SU-DHL-6 (cell line): Measurements from ENCODE around the gene SCYGR6.
"Not testable (repeated sequence)": the region's sequence is repeated elsewhere in the genome, so short reads cannot be mapped to it uniquely, and the experiment has no call there.

Experiments used
- H2AFZ ChIP-seq: fragments of 200-600 bp; sonication (generic); 2 replicates; pipeline ENCODE4 v1.6.1; 2014; ENCODE audit warnings: low read depth, mild to moderate bottlenecking, moderate library complexity, mixed read lengths, antibody characterized with exemption, low read length; ENCODE audit not compliant: severe bottlenecking
- H3F3A ChIP-seq: fragments of 200-600 bp; shearing (Covaris generic); 2 replicates; pipeline ENCODE4 v1.6.0; 2016; ENCODE audit warnings: antibody characterized with exemption, mild to moderate bottlenecking; ENCODE audit not compliant: insufficient read depth
- H3K27ac ChIP-seq: fragments of 200-600 bp; sonication (generic); 2 replicates; pipeline ENCODE4 v1.5.1; 2016; ENCODE audit warnings: low read depth, mild to moderate bottlenecking, low read length, moderate library complexity, mixed read lengths
- H3K27me3 ChIP-seq: fragments of 200-600 bp; sonication (generic), shearing (Covaris generic); 2 replicates; pipeline ENCODE4 v1.6.0; 2014; ENCODE audit warnings: mild to moderate bottlenecking, low read length
- H3K36me3 ChIP-seq: fragments of 200-600 bp; sonication (generic); 2 replicates; pipeline ENCODE4 v1.6.1; 2014; ENCODE audit warnings: mild to moderate bottlenecking, low read length, mixed read lengths
- H3K4me2 ChIP-seq: fragments of 300-600, 200-600 bp; shearing (Covaris generic), sonication (generic); 2 replicates; pipeline ENCODE4 v1.6.0; 2014; ENCODE audit warnings: low read length, low read depth, mild to moderate bottlenecking; ENCODE audit not compliant: poor library complexity, severe bottlenecking
- H3K4me3 ChIP-seq: fragments of 200-600 bp; sonication (generic); 2 replicates; pipeline ENCODE4 v1.5.1; 2014; ENCODE audit warnings: antibody characterized with exemption, low read length, mild to moderate bottlenecking, mixed read lengths; ENCODE audit not compliant: insufficient read depth, poor library complexity, severe bottlenecking
- H3K79me2 ChIP-seq: fragments of 200-600 bp; sonication (generic); 2 replicates; pipeline ENCODE4 v1.6.1; 2014; ENCODE audit warnings: mild to moderate bottlenecking, low read length, moderate library complexity; ENCODE audit not compliant: insufficient read depth
- H3K9ac ChIP-seq: fragments of 200-600 bp; sonication (generic); 2 replicates; pipeline ENCODE4 v1.7.0; 2014; ENCODE audit warnings: mild to moderate bottlenecking, low read length
- H3K9me2 ChIP-seq: fragments of 200-600 bp; sonication (generic); replicated peaks from 2 replicates; pipeline ENCODE4 v1.6.1; 2014; ENCODE audit warnings: low read length; ENCODE audit not compliant: insufficient read depth
- H3K9me3 ChIP-seq: fragments of 200-600 bp; sonication (generic); 2 replicates; pipeline ENCODE4 v1.6.1; 2014; ENCODE audit warnings: low read length, mixed read lengths; ENCODE audit not compliant: insufficient read depth
- H4K20me1 ChIP-seq: fragments of 200-600 bp; sonication (generic); 2 replicates; pipeline ENCODE4 v1.6.1; 2014; ENCODE audit warnings: low read depth, mild to moderate bottlenecking, antibody characterized with exemption, low read length, moderate library complexity, mixed read lengths
- CTCF ChIP-seq: fragments of 200-600 bp; sonication (generic); IDR thresholded peaks from one replicate; pipeline ENCODE4 v1.5.1; 2017; ENCODE audit warnings: antibody characterized with exemption, mild to moderate bottlenecking, low read length, moderate library complexity; ENCODE audit not compliant: insufficient read depth, poor library complexity, severe bottlenecking
- EZH2phosphoT487 ChIP-seq: fragments of 200-600 bp; sonication (generic), shearing (Covaris generic); conservative IDR thresholded peaks from 2 replicates; pipeline ENCODE4 v1.6.1; 2018; ENCODE audit warnings: mild to moderate bottlenecking, antibody characterized with exemption, low read length, moderate library complexity, mixed read lengths

Gene SCYGR6

GRCh38 chr2:227765788-227766372, 41.3 kb upstream of the SCYGR6 start:
- H3K79me2 ChIP-seq: no peaks in the 10 kb centered on the region
- no peak overlapping the region for H3K9ac ChIP-seq
- no peaks in the 10 kb centered on the region for H3K9me2 ChIP-seq
- no peaks in the 10 kb centered on the region for H3F3A ChIP-seq
- no peak overlapping the region for H3K4me3 ChIP-seq
- no peaks in the 10 kb centered on the region for H3K9me3 ChIP-seq
- TF ChIP-seq CTCF: no peak
- no peak for TF ChIP-seq EZH2phosphoT487
- H2AFZ ChIP-seq: no peak overlapping the region
- no peak overlapping the region for H3K4me2 ChIP-seq
- H3K27ac ChIP-seq: no peak overlapping the region
- H3K27me3 ChIP-seq: no peaks in the 10 kb centered on the region
- no peaks in the 10 kb centered on the region for H3K36me3 ChIP-seq
- no peaks in the 10 kb centered on the region for H4K20me1 ChIP-seq

- TF ChIP-seq CTCF (no peak), EZH2phosphoT487 (no peak)
Observed at GRCh38 chr2:227761740-227762476, 37.4 kb upstream of the SCYGR6 start.

GRCh38 chr2:227759411-227760118, 35.0 kb upstream of the SCYGR6 start:
- H3K9ac ChIP-seq: no peak overlapping the region
- H3K4me3 ChIP-seq: no peak overlapping the region
- no peak overlapping the region for H2AFZ ChIP-seq

More at GRCh38 chr2:227761740-227762476, 37.4 kb upstream of the SCYGR6 start:
- Histone ChIP-seq H3K9me3 (no peaks in the 10 kb centered on the region), H3K9ac (no peak overlapping the region), H3K4me2 (no peak overlapping the region), H3K27me3 (no peaks in the 10 kb centered on the region), H3K36me3 (no peaks in the 10 kb centered on the region), H2AFZ (no peak overlapping the region), H3K27ac (no peak overlapping the region), H3K4me3 (no peak overlapping the region), H3F3A (no peaks in the 10 kb centered on the region), H3K9me2 (no peaks in the 10 kb centered on the region), H3K79me2 (no peaks in the 10 kb centered on the region), H4K20me1 (no peaks in the 10 kb centered on the region)

GRCh38 chr2:227756261-227756660, 31.7 kb upstream of the SCYGR6 start:
- not testable (repeated sequence) for H3K79me2 ChIP-seq, H3K9ac ChIP-seq, H3F3A ChIP-seq, H3K4me2 ChIP-seq, H3K4me3 ChIP-seq, H3K36me3 ChIP-seq, H4K20me1 ChIP-seq, H3K27ac ChIP-seq, H2AFZ ChIP-seq, H3K9me3 ChIP-seq, H3K9me2 ChIP-seq, H3K27me3 ChIP-seq

More at GRCh38 chr2:227759411-227760118, 35.0 kb upstream of the SCYGR6 start:
- no peaks in the 10 kb centered on the region for H3F3A ChIP-seq
- no peaks in the 10 kb centered on the region for H3K27me3 ChIP-seq
- no peaks in the 10 kb centered on the region for H3K79me2 ChIP-seq
- H3K9me2 ChIP-seq: no peaks in the 10 kb centered on the region
- no peak overlapping the region for H3K27ac ChIP-seq
- H3K4me2 ChIP-seq: no peak overlapping the region
- H3K9me3 ChIP-seq: no peaks in the 10 kb centered on the region
- no peaks in the 10 kb centered on the region for H4K20me1 ChIP-seq
- H3K36me3 ChIP-seq: no peaks in the 10 kb centered on the region
- TF ChIP-seq EZH2phosphoT487 (no peak), CTCF (no peak)
